Thymus (tissue), 11 donors: ENCODE results near the gene RABGAP1. TPM values are rescaled to one million over a fixed set of nuclear protein-coding genes. Genes with fewer than 3 reads are reported as not detected.

Experiments
- DNase-seq, 9 donors: peaks; one replicate each; pipeline ENCODE4 v3.0.0-alpha.2; 2013; ENCODE audit warnings: low spot score in 9 of 9, low read depth in 6 of 9, missing footprints in 1 of 9
- H3K27ac ChIP-seq, 2 donors: one replicate each; pipeline ENCODE4 v1.5.1; 2013; ENCODE audit warnings: control low read depth in 1 of 2, low read depth in 1 of 2, low read length in 1 of 2, mild to moderate bottlenecking in 1 of 2, moderate library complexity in 1 of 2
- H3K27me3 ChIP-seq, 2 donors: one replicate each; pipeline ENCODE4 v1.5.1; 2013; ENCODE audit warnings: low read length in 1 of 2; ENCODE audit not compliant: control insufficient read depth in 2 of 2, insufficient read depth in 1 of 2
- H3K36me3 ChIP-seq, 2 donors: one replicate each; pipeline ENCODE4 v1.5.1; 2013; ENCODE audit warnings: low read length in 1 of 2, mild to moderate bottlenecking in 1 of 2, moderate library complexity in 1 of 2; ENCODE audit not compliant: control insufficient read depth in 2 of 2, insufficient read depth in 2 of 2
- H3K4me1 ChIP-seq, 2 donors: one replicate each; pipeline ENCODE4 v1.5.1; 2013; ENCODE audit warnings: low read length in 2 of 2; ENCODE audit not compliant: control insufficient read depth in 2 of 2, insufficient read depth in 2 of 2
- H3K4me3 ChIP-seq, 2 donors: one replicate each; pipeline ENCODE4 v1.5.1; 2013; ENCODE audit warnings: low read length in 2 of 2, control low read depth in 1 of 2, mild to moderate bottlenecking in 1 of 2
- H3K9me3 ChIP-seq, 2 donors: one replicate each; pipeline ENCODE4 v1.5.1; 2013; ENCODE audit warnings: low read length in 1 of 2, mild to moderate bottlenecking in 1 of 2; ENCODE audit not compliant: control insufficient read depth in 2 of 2, insufficient read depth in 1 of 2
- WGBS: extraction: QIAGEN DNeasy Blood & Tissue Kit; methylation state at CpG from one replicate; pipeline ENCODE4 v1.1.7; 2013; 5-methylcytosine and 5-hydroxymethylcytosine counted together
- polyA plus RNA-seq: library from polyadenylated mRNA; stranded (reverse); fragments of 200-250 nt; gene quantifications from one replicate; pipeline ENCODE4 v1.2.3, GENCODE V29; 2013
- total RNA-seq: library from RNA; stranded (reverse); fragments of 120-200 nt; gene quantifications from one replicate; pipeline ENCODE4 v1.2.4, GENCODE V29; 2013
- donor health status: healthy.

Gene RABGAP1
- total and polyA plus RNA-seq, 2 donors: 17.4 to 18.1 TPM

DNA sequence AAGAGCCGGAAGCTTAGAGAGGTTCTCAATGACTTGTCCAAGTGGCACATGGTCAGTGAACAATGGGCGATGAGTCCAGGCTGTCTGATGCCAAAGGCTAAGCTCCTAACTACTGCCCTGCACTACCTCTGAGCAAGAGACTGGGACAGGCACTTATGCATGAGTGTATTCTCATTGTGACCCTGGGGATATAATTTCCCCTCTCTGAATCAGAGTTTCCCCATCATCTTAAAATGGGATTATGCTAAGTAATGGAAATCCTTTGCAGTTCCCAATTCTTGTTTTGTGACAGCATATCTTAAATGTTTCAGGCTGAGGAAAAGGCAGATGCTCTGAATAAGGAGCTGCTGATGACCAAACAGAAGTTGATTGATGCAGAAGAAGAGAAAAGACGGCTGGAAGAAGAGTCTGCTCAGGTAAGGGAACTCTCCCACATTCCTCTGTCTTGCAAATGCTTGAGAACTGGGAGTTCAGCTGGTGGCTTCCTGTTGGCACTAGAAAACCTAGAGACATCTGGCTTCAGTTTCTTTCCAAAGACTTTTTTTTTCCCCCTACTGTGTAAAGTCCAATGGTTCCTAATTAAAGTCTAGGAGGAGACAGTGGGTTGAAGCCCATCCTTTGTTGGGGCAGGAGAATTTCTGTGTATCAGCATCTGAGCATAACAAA is 156.7 kb downstream of the RABGAP1 start:
- WGBS: 99% methylated on average over 3 of the region's 3 CpGs
- H3K27me3 ChIP-seq: no peaks in the 10 kb centered on the region

DNA sequence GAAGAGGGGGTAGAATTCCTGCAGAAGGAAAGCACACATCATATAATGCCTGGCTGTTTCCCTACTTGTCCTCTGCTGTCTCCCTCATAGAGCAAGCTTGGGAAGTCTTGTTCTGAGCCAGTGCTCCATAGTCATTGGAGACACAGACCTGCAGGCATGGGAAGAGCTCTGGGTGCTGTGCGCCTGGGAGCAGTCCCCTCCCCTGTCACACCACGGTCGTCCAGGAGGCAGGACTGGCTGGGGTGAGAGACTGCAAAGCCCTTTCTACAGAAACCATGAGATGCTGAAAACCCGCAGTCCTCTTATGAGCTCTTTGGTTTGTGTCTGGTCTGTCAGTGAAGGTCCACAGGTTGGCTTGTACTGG is 157.3 kb downstream of the RABGAP1 start:
- Histone ChIP-seq H3K36me3 (peaks cover 48 to 71% of the 10 kb centered on the region in 2 donors), H3K27me3 (no peaks in the 10 kb centered on the region), H3K4me3 (no peak overlapping the region), H3K9me3 (no peaks in the 10 kb centered on the region), H3K4me1 (no peaks in the 10 kb centered on the region), H3K27ac (no peak overlapping the region)
- WGBS: 97% methylated on average over 4 of the region's 4 CpGs
- no peak for DNase-seq

More for the DNA sequence above, 156.7 kb downstream of the RABGAP1 start:
- no peaks in the 10 kb centered on the region for H3K9me3 ChIP-seq
- no peak overlapping the region for H3K27ac ChIP-seq
- no peaks in the 10 kb centered on the region for H3K4me1 ChIP-seq
- no peak overlapping the region for H3K4me3 ChIP-seq
- peaks cover 51 to 71% of the 10 kb centered on the region in 2 donors for H3K36me3 ChIP-seq
- DNase-seq: no peak

DNA sequence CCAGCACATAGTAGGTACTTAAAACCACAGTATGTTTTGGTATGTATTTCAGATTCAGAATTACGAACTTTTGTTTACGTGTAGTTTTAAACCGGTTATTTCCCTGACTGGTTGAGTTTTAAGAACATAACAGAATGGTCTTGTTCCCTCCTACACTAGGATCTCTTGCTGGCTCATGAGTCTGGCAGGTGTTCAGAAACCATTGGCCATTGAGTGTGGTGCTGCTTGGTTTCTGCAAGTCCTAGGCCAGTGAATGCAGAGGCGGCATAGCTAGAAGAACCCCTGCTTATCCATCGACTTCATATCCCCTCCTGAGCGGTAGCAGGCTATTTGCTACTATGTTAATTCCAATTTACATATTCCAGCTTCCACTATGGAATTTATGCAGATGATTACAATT is 158.2 kb downstream of the RABGAP1 start:
- H3K27ac ChIP-seq: no peak overlapping the region
- 97% methylated on average over 6 of the region's 6 CpGs for WGBS
- peaks cover 48 to 69% of the 10 kb centered on the region in 2 donors for H3K36me3 ChIP-seq
- no peaks in the 10 kb centered on the region for H3K27me3 ChIP-seq
- H3K9me3 ChIP-seq: no peaks in the 10 kb centered on the region
- no peak overlapping the region for H3K4me3 ChIP-seq
- H3K4me1 ChIP-seq: no peaks in the 10 kb centered on the region
- DNase-seq: no peak

DNA sequence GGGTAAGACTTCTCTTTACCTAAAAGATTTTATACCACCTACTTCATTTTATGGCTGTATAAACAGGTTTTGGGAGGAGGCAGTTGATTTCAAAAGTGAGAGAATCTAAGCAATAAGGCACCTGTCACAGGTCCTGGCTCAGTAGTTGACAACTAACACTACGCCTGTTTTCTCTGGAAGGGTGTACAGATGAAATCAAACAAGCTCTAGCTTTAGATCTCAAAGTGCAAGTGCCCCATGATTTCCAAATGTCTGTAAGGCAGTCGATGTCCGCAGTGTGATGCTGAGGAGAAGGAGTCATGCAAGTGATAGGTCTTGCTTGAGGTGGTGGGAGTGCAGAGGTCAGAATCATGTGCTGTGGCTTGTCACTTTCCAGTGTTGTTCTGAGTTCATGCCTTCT is 158.7 kb downstream of the RABGAP1 start:
- Histone ChIP-seq H3K9me3 (no peaks in the 10 kb centered on the region), H3K4me1 (no peaks in the 10 kb centered on the region), H3K27me3 (no peaks in the 10 kb centered on the region), H3K27ac (no peak overlapping the region), H3K4me3 (no peak overlapping the region), H3K36me3 (peaks cover 50 to 71% of the 10 kb centered on the region in 2 donors)
- 98% methylated on average over 3 of the region's 3 CpGs for WGBS
- no peak for DNase-seq

DNA sequence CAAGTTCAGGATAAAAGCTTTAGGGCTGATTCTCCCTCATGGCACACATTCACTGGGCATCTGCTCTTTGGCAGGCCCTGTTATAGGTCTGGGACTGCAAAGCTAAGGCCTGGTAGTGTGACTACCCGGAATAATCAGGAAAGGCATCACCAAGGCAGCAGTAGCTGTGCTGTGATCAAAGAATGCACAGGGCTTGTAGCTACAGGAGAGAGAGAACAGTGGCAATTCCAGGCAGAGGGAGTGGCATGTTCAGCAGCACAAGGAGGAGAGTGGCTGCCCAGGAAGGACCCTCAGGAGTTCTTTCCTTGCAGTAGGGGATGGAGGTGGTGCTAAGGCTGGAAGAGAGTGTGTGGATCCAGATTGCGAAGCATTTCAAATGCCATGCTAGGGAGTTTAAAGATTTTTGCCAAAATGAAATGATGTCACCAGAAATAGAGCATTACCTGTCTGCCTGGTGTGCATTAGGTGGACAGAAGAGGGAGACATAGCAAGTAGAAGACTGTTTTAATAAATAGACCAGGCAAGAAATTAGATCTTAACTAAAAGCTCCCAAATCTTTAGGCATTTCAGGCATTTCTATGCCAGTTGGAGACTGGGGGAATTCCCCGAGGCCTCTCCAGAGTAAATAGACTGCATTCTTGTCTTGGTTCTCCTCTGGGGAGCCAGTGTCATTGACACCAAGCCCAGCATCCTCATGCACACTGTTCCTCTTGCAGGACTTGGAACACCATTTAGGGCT is 161.7 kb downstream of the RABGAP1 start:
- Histone ChIP-seq H3K27ac (no peak overlapping the region), H3K36me3 (peaks cover 45 to 76% of the 10 kb centered on the region in 2 donors), H3K27me3 (no peaks in the 10 kb centered on the region), H3K4me3 (no peak overlapping the region), H3K4me1 (no peaks in the 10 kb centered on the region), H3K9me3 (no peaks in the 10 kb centered on the region)
- 95% methylated on average over 3 of the region's 3 CpGs for WGBS
- DNase-seq: peak in 1 of 9 donors; percentile 13

DNA sequence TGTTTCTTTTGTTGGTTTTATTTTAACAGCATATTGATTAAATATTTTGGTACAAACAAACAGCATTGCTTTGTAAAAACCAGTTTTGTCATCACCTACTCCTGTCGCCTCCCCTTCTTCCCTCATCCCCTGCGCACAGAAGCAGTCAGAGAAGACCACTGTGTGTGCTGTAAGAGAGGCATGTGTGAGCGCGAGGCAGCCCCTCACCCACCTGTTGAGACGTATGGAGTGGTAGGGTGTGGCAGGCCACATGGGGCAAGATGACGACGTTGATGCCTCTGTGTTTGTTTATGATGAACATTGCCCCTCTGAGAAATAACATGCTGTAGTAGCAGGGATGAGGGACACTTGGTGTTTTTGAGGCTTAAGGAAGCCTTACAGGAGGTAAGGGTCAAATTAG is 164.0 kb downstream of the RABGAP1 start:
- WGBS: 96% methylated on average over 7 of the region's 7 CpGs
- H3K36me3 ChIP-seq: peaks cover 46 to 76% of the 10 kb centered on the region in 2 donors
- H3K27ac ChIP-seq: no peak overlapping the region
- no peaks in the 10 kb centered on the region for H3K27me3 ChIP-seq
- no peaks in the 10 kb centered on the region for H3K4me1 ChIP-seq
- H3K4me3 ChIP-seq: no peak overlapping the region
- DNase-seq: no peak
- no peaks in the 10 kb centered on the region for H3K9me3 ChIP-seq

DNA sequence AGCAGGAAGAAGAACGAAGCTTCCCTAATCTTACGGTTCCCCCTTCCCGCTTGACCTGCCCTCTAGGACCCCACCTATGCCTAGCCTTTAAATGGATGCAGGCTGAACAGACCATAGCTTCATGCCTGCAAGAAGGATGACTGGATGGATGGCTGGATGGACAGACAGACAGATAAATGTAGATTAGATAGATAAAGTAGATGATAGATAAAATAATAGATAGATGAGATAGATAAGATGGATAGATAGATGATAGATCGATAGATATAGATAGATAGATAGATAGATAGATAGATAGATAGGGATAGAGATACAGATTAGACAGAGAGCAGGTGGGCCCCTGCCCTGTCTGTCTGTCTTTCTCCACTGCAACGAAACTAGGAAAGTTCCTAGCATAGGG is 164.7 kb downstream of the RABGAP1 start:
- no peak overlapping the region for H3K27ac ChIP-seq
- no peak overlapping the region for H3K4me3 ChIP-seq
- H3K9me3 ChIP-seq: no peaks in the 10 kb centered on the region
- H3K4me1 ChIP-seq: no peaks in the 10 kb centered on the region
- 99% methylated on average over 5 of the region's 5 CpGs for WGBS
- peaks cover 43 to 80% of the 10 kb centered on the region in 2 donors for H3K36me3 ChIP-seq
- no peak for DNase-seq
- H3K27me3 ChIP-seq: no peaks in the 10 kb centered on the region

DNA sequence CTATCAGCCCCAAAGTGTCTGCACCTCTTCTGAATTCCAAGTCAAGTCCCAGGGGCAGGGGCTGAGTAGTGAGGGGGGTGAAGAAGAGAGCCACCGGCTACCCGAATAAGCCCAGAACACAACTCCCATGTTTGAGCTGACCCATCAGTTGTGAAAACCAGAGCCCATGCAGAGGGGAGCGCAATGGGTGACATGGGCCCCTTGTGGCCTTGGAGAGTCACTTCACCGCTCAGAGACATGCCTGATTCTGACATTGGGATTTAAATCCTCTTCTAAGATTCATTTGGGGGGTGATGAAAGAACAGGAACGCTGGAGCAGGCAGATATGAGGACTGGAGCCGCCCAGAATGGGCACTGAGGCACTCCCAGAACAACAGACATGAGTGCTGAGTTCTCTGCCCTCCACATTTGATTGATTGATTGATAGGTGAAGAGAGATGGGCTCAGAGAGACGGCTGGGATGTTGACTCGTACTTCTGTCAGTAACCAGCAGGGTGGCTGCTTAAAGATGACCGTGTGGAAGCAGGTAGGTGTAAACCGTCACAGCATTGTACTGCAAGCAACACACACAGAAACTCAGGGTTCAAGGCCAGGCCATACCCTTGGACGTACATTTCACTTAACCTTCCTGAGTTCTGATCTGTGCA is 166.9 kb downstream of the RABGAP1 start:
- Histone ChIP-seq H3K4me3 (no peak overlapping the region), H3K4me1 (peaks cover 12 to 16% of the 10 kb centered on the region in 2 donors), H3K27ac (no peak overlapping the region), H3K27me3 (no peaks in the 10 kb centered on the region), H3K9me3 (no peaks in the 10 kb centered on the region), H3K36me3 (peaks cover 43 to 69% of the 10 kb centered on the region in 2 donors)
- DNase-seq: no peak
- 95% methylated on average over 11 of the region's 11 CpGs for WGBS

DNA sequence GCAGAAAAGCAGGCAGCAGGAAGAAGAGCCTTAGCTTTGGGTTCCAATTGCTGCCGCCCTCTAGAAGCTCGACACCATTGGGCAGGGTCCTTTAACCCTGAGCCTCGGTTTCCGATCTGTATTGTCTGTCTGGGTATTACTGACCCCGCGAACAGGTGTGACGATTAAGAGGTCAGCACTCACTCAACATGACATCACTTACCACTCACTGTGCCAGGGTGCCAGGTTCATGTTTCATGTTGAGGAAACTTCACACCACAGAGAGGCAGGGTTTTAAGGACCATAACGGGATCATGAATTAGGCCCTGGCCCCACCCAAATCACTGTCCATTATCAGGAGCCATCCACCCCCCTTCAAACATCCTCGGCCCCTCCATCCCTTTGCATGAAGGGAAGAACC is 168.2 kb downstream of the RABGAP1 start:
- peaks cover 41 to 68% of the 10 kb centered on the region in 2 donors for H3K36me3 ChIP-seq
- WGBS: 98% methylated on average over 9 of the region's 9 CpGs
- H3K27ac ChIP-seq: no peak overlapping the region

More for the DNA sequence above, 168.2 kb downstream of the RABGAP1 start:
- Histone ChIP-seq H3K4me3 (no peak overlapping the region), H3K9me3 (no peaks in the 10 kb centered on the region), H3K4me1 (peaks cover 12 to 16% of the 10 kb centered on the region in 2 donors), H3K27me3 (no peaks in the 10 kb centered on the region)
- DNase-seq: no peak
